HL-60 (cell line): ENCODE results near the gene GFRA1.

Source experiments
- CTCF ChIP-seq: IDR thresholded peaks from one replicate; pipeline ENCODE4 v1.5.1; 2011; ENCODE audit warnings: low read length, control low read depth, inconsistent platforms; ENCODE audit not compliant: insufficient read depth
- GABPA ChIP-seq: IDR thresholded peaks from 2 replicates; pipeline ENCODE4 v1.6.1; 2012; ENCODE audit warnings: low read depth
- POLR2AphosphoS5 ChIP-seq: IDR thresholded peaks from 2 replicates; pipeline ENCODE4 v1.6.1; 2012; ENCODE audit warnings: low read depth
- SPI1 ChIP-seq: IDR thresholded peaks from 2 replicates; pipeline ENCODE4 v1.6.1; 2012; ENCODE audit warnings: low read depth, mild to moderate bottlenecking, borderline replicate concordance
- TF ChIP-seq, protein P1 (sequence below): IDR thresholded peaks from 2 replicates; pipeline ENCODE4 v1.6.1; 2012; ENCODE audit warnings: low read depth; ENCODE audit not compliant: insufficient replicate concordance

GRCh38 chr10:116071453-116072148, 201.4 kb downstream of the GFRA1 start:
- TF ChIP-seq CTCF (no peak), POLR2AphosphoS5 (no peak), SPI1 (no peak), GABPA (no peak)
- TF ChIP-seq, protein P1, sequence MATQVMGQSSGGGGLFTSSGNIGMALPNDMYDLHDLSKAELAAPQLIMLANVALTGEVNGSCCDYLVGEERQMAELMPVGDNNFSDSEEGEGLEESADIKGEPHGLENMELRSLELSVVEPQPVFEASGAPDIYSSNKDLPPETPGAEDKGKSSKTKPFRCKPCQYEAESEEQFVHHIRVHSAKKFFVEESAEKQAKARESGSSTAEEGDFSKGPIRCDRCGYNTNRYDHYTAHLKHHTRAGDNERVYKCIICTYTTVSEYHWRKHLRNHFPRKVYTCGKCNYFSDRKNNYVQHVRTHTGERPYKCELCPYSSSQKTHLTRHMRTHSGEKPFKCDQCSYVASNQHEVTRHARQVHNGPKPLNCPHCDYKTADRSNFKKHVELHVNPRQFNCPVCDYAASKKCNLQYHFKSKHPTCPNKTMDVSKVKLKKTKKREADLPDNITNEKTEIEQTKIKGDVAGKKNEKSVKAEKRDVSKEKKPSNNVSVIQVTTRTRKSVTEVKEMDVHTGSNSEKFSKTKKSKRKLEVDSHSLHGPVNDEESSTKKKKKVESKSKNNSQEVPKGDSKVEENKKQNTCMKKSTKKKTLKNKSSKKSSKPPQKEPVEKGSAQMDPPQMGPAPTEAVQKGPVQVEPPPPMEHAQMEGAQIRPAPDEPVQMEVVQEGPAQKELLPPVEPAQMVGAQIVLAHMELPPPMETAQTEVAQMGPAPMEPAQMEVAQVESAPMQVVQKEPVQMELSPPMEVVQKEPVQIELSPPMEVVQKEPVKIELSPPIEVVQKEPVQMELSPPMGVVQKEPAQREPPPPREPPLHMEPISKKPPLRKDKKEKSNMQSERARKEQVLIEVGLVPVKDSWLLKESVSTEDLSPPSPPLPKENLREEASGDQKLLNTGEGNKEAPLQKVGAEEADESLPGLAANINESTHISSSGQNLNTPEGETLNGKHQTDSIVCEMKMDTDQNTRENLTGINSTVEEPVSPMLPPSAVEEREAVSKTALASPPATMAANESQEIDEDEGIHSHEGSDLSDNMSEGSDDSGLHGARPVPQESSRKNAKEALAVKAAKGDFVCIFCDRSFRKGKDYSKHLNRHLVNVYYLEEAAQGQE = no peak
